H1 (cell line): Measurements from ENCODE around the gene TEX48. TPM values are rescaled to one million over a fixed set of nuclear protein-coding genes. Genes with fewer than 3 reads are reported as not detected.

Experiments used
- CTCF ChIA-PET: fragments of 300-600 bp; sonication (Branson Sonifier 250); formaldehyde crosslinking; loops from one replicate; lab custom pipeline; 2021; ENCODE audit not compliant: partially characterized antibody; lab: Charles Lee
- POLR2A ChIA-PET: fragments of 300-600 bp; sonication (Branson Sonifier 250); formaldehyde crosslinking; loops from one replicate; lab custom pipeline; 2021; ENCODE audit warnings: inconsistent platforms; ENCODE audit not compliant: partially characterized antibody; lab: Charles Lee
- DNase-seq, 2 experiments: peaks; one replicate each; pipeline versions ENCODE4 v3.0.0 to v3.0.0-alpha.2; 2010 to 2022; ENCODE audit warnings: low spot score in 2 of 2, low read depth in 1 of 2, mixed read lengths in 1 of 2
- FAIRE-seq: peaks from 2 replicates; lab custom pipeline; 2011; peaks lifted over from hg19 to GRCh38; lab: Jason Lieb, UNC
- H2AFZ ChIP-seq: 2 replicates; pipeline ENCODE4 v1.8.1; 2012; ENCODE audit warnings: low read length, inconsistent platforms
- H2AK5ac ChIP-seq: 2 replicates; pipeline ENCODE4 v1.6.1; 2013; ENCODE audit warnings: low read depth, low read length
- H2BK120ac ChIP-seq: replicated peaks from 2 replicates; pipeline ENCODE3; 2013; ENCODE audit warnings: low read depth, low read length, inconsistent platforms
- H2BK12ac ChIP-seq: 2 replicates; pipeline ENCODE4 v1.6.1; 2013; ENCODE audit warnings: low read depth, low read length
- H2BK15ac ChIP-seq: 2 replicates; pipeline ENCODE4 v1.6.1; 2013; ENCODE audit warnings: low read length
- H2BK20ac ChIP-seq: 2 replicates; pipeline ENCODE4 v1.6.1; 2013; ENCODE audit warnings: low read length
- H2BK5ac ChIP-seq: 2 replicates; pipeline ENCODE4 v1.6.1; 2013; ENCODE audit warnings: low read depth, low read length
- H3K14ac ChIP-seq: 2 replicates; pipeline ENCODE4 v1.6.1; 2013; ENCODE audit warnings: inconsistent platforms; ENCODE audit not compliant: insufficient read length
- H3K18ac ChIP-seq: 2 replicates; pipeline ENCODE4 v1.6.1; 2013; ENCODE audit warnings: low read length; ENCODE audit errors: extremely low read depth
- H3K23ac ChIP-seq: 2 replicates; pipeline ENCODE4 v1.6.1; 2013; ENCODE audit warnings: inconsistent platforms; ENCODE audit not compliant: insufficient read length
- H3K23me2 ChIP-seq: 2 replicates; pipeline ENCODE4 v1.6.1; 2013; ENCODE audit warnings: low read depth, low read length
- H3K27ac ChIP-seq: 2 replicates; pipeline ENCODE4 v1.6.1; 2011; ENCODE audit warnings: low read depth, low read length, inconsistent platforms
- H3K27me3 ChIP-seq, 4 experiments: replicated peaks in 1 of 4; 1 replicate in 1 of 4; 2 replicates in 3 of 4; pipeline versions ENCODE4 v1.6.1 to v1.8.1; 2011 to 2013; ENCODE audit warnings: low read length in 3 of 4, mild to moderate bottlenecking in 3 of 4, inconsistent platforms in 2 of 4, mixed read lengths in 2 of 4, moderate library complexity in 1 of 4; ENCODE audit not compliant: control insufficient read depth in 3 of 4, insufficient read depth in 3 of 4; ENCODE audit errors: extremely low read depth in 1 of 4
- H3K36me3 ChIP-seq, 4 experiments: 2 replicates each; pipeline versions ENCODE4 v1.6.1 to v1.8.1; 2011 to 2013; ENCODE audit warnings: mild to moderate bottlenecking in 4 of 4, low read length in 3 of 4, moderate library complexity in 2 of 4, control low read depth in 1 of 4, inconsistent platforms in 1 of 4; ENCODE audit not compliant: insufficient read depth in 4 of 4, control insufficient read depth in 2 of 4
- H3K4ac ChIP-seq: replicated peaks from 2 replicates; pipeline ENCODE3; 2013; ENCODE audit warnings: low read length, low read depth, mixed read lengths, inconsistent platforms; ENCODE audit not compliant: insufficient read length
- H3K4me1 ChIP-seq, 4 experiments: replicated peaks in 1 of 4; 1 replicate in 1 of 4; 2 replicates in 3 of 4; pipeline versions ENCODE4 v1.6.1 to v1.8.1; 2011 to 2013; ENCODE audit warnings: low read length in 3 of 4, inconsistent platforms in 2 of 4, mixed read lengths in 1 of 4; ENCODE audit not compliant: insufficient read depth in 4 of 4, control insufficient read depth in 3 of 4
- H3K4me2 ChIP-seq, 2 experiments: 2 replicates each; pipeline versions ENCODE4 v1.6.1 to v1.8.1; 2011 to 2013; ENCODE audit warnings: low read depth in 2 of 2, low read length in 2 of 2, control low read depth in 1 of 2, inconsistent platforms in 1 of 2, mild to moderate bottlenecking in 1 of 2; ENCODE audit not compliant: insufficient read depth in 1 of 2
- H3K4me3 ChIP-seq, 4 experiments: fragments of 200-600, 300-600 bp in 1 of 4; sonication (generic), shearing (Covaris generic), sonication (Bioruptor Twin) in 1 of 4; 2 replicates each; pipeline versions ENCODE4 v1.5.1 to v1.8.1; 2011 to 2016; ENCODE audit warnings: low read length in 4 of 4, low read depth in 3 of 4, control low read depth in 2 of 4, inconsistent platforms in 2 of 4, mild to moderate bottlenecking in 2 of 4, mixed read lengths in 1 of 4, moderate library complexity in 1 of 4; ENCODE audit not compliant: insufficient read depth in 2 of 4; ENCODE audit errors: extremely low read depth in 1 of 4
- H3K56ac ChIP-seq: replicated peaks from 2 replicates; pipeline ENCODE3; 2013; ENCODE audit warnings: low read depth, mild to moderate bottlenecking, mixed read lengths, low read length, inconsistent platforms; ENCODE audit not compliant: insufficient read length
- H3K79me1 ChIP-seq: 2 replicates; pipeline ENCODE4 v1.6.1; 2013; ENCODE audit warnings: low read depth, low read length, control low read depth
- H3K79me2 ChIP-seq, 2 experiments: 2 replicates each; pipeline versions ENCODE4 v1.6.1 to v1.8.1; 2012 to 2013; ENCODE audit warnings: low read length in 2 of 2, mild to moderate bottlenecking in 2 of 2, inconsistent platforms in 1 of 2; ENCODE audit not compliant: insufficient read depth in 2 of 2, control insufficient read depth in 1 of 2
- H3K9ac ChIP-seq, 4 experiments: replicated peaks in 1 of 4; 1 replicate in 1 of 4; 2 replicates in 3 of 4; pipeline versions ENCODE4 v1.6.1 to v1.8.1; 2011 to 2013; ENCODE audit warnings: low read depth in 3 of 4, low read length in 3 of 4, control low read depth in 2 of 4, mild to moderate bottlenecking in 2 of 4, moderate library complexity in 2 of 4, inconsistent platforms in 1 of 4; ENCODE audit errors: extremely low read depth in 1 of 4
- H3K9me3 ChIP-seq, 2 experiments: 2 replicates each; pipeline versions ENCODE4 v1.6.1 to v1.8.1; 2012 to 2013; ENCODE audit warnings: mild to moderate bottlenecking in 2 of 2, moderate library complexity in 2 of 2, control low read depth in 1 of 2, inconsistent platforms in 1 of 2, low read depth in 1 of 2, low read length in 1 of 2, mixed read lengths in 1 of 2; ENCODE audit not compliant: insufficient read depth in 2 of 2
- H4K20me1 ChIP-seq, 2 experiments: replicated peaks in 1 of 2; 2 replicates each; pipeline versions ENCODE3 to v1.8.1; 2011 to 2013; ENCODE audit warnings: inconsistent platforms in 2 of 2, low read length in 2 of 2, mild to moderate bottlenecking in 1 of 2; ENCODE audit not compliant: insufficient read depth in 2 of 2, control insufficient read depth in 1 of 2
- H4K5ac ChIP-seq: 2 replicates; pipeline ENCODE4 v1.6.1; 2013; ENCODE audit warnings: low read length, low read depth, mixed read lengths, inconsistent platforms; ENCODE audit not compliant: insufficient read length
- H4K8ac ChIP-seq: 2 replicates; pipeline ENCODE4 v1.8.0; 2013; ENCODE audit warnings: mild to moderate bottlenecking, moderate library complexity, low read length, inconsistent platforms; ENCODE audit not compliant: insufficient read depth; ENCODE audit errors: extremely low read depth
- H4K91ac ChIP-seq: replicated peaks from 2 replicates; pipeline ENCODE3; 2013; ENCODE audit warnings: low read length, mixed read lengths, inconsistent platforms; ENCODE audit not compliant: insufficient read length
- BACH1 ChIP-seq: IDR thresholded peaks from 2 replicates; pipeline ENCODE4 v1.6.1; 2012; ENCODE audit warnings: low read length, improper control_type of control experiment
- CBX8 ChIP-seq: fragments of 300-800, 300-1000 bp; sonication (generic); IDR thresholded peaks from 2 replicates; pipeline ENCODE4 v1.7.1; 2016; ENCODE audit warnings: low read depth, low read length, borderline replicate concordance
- CHD1 ChIP-seq: IDR thresholded peaks from 2 replicates; pipeline ENCODE4 v1.6.1; 2012; ENCODE audit warnings: low read depth, low read length, improper control_type of control experiment
- CTBP2 ChIP-seq: IDR thresholded peaks from 2 replicates; pipeline ENCODE4 v1.7.0; 2011; ENCODE audit warnings: borderline replicate concordance, mild to moderate bottlenecking, moderate library complexity, mixed read lengths, low read length; ENCODE audit not compliant: insufficient read depth, insufficient read length
- EP300 ChIP-seq, 2 experiments: IDR thresholded peaks; 1 replicate in 1 of 2; 2 replicates in 1 of 2; pipeline ENCODE4 v1.6.1; 2011 to 2012; ENCODE audit warnings: low read depth in 2 of 2, low read length in 2 of 2, mild to moderate bottlenecking in 2 of 2, borderline replicate concordance in 1 of 2, inconsistent platforms in 1 of 2, moderate library complexity in 1 of 2
- JUND ChIP-seq: IDR thresholded peaks from 2 replicates; pipeline ENCODE4 v1.6.1; 2011; ENCODE audit warnings: mild to moderate bottlenecking, improper control_type of control experiment, low read length
- KDM1A ChIP-seq: fragments of 200-600, 300-600 bp; sonication (generic); IDR thresholded peaks from 2 replicates; pipeline ENCODE4 v1.7.1; 2016; ENCODE audit warnings: mild to moderate bottlenecking, low read length, borderline replicate concordance
- POLR2A ChIP-seq, 2 experiments: IDR thresholded peaks; 1 replicate in 1 of 2; 2 replicates in 1 of 2; pipeline ENCODE4 v1.6.1; 2011; ENCODE audit warnings: low read depth in 2 of 2, low read length in 2 of 2, mild to moderate bottlenecking in 2 of 2; ENCODE audit errors: control extremely low read depth in 1 of 2
- POLR2AphosphoS5 ChIP-seq: IDR thresholded peaks from 2 replicates; pipeline ENCODE4 v1.6.1; 2011; ENCODE audit warnings: low read depth, low read length
- RAD21 ChIP-seq, 2 experiments: IDR thresholded peaks in 1 of 2; conservative IDR thresholded peaks in 1 of 2; 2 replicates each; pipeline ENCODE4 v1.6.1; 2011; ENCODE audit warnings: low read depth in 2 of 2, low read length in 2 of 2, improper control_type of control experiment in 1 of 2, inconsistent platforms in 1 of 2, mild to moderate bottlenecking in 1 of 2, moderate library complexity in 1 of 2
- RBBP5 ChIP-seq: IDR thresholded peaks from 2 replicates; pipeline ENCODE4 v1.7.1; 2012; ENCODE audit warnings: low read depth, mild to moderate bottlenecking, inconsistent platforms, low read length, moderate library complexity, borderline replicate concordance
- SIN3A ChIP-seq, 2 experiments: IDR thresholded peaks in 1 of 2; conservative IDR thresholded peaks in 1 of 2; 2 replicates each; pipeline ENCODE4 v1.6.1; 2011 to 2012; ENCODE audit warnings: low read length in 2 of 2, improper control_type of control experiment in 1 of 2, low read depth in 1 of 2, mild to moderate bottlenecking in 1 of 2
- TCF12 ChIP-seq: IDR thresholded peaks from 2 replicates; pipeline ENCODE4 v1.6.1; 2011; ENCODE audit warnings: low read depth, mild to moderate bottlenecking, low read length
- ZNF274 ChIP-seq: IDR thresholded peaks from 2 replicates; pipeline ENCODE4 v1.7.0; 2012; ENCODE audit warnings: low read length, borderline replicate concordance; ENCODE audit errors: extremely low read depth
- WGBS, 2 experiments: shearing (Covaris generic) in 1 of 2; methylation state at CpG; one replicate each; pipeline versions ENCODE4 v1.1.6 to v1.1.7; 2013 to 2015; ENCODE audit warnings: low lambda C conversion rate in 2 of 2, mixed read lengths in 2 of 2, inconsistent platforms in 1 of 2, low coverage in 1 of 2, missing lambda C conversion rate in 1 of 2; ENCODE audit not compliant: insufficient replicate concordance in 2 of 2, insufficient coverage in 1 of 2, insufficient read length in 1 of 2; ENCODE audit errors: extremely low coverage in 1 of 2, missing lambda C conversion rate in 1 of 2; 5-methylcytosine and 5-hydroxymethylcytosine counted together
- polyA plus RNA-seq, 7 experiments: library from polyadenylated mRNA; depleted of rRNA in 3 of 7; stranded (reverse) in 5 of 7; unstranded in 2 of 7; fragments of >200 nt in 5 of 7; fragments of 200-250 nt in 2 of 7; gene quantifications; 1 replicate in 5 of 7; 2 replicates in 1 of 7; 4 replicates in 1 of 7; pipeline versions ENCODE4 v1.2.1 to v1.2.3, GENCODE V29; 2011 to 2013; ENCODE audit warnings: missing spikeins in 2 of 7, mixed read lengths in 2 of 7
- total RNA-seq: library from RNA; stranded (reverse); fragmentation: NEBNext Ultra II Directional; extraction: Animal tissue kit (Norgen Biotek cat#: 25700); gene quantifications from 2 replicates; pipeline ENCODE4 v1.2.1, GENCODE V29; 2021

TEX48 gene
- total and polyA plus RNA-seq, 2 of the 8 experiments (the other 6 are each of a cell fraction or from before 2014, with no cell fraction given): not detected

GRCh38 chr9:114684036-114684435, 2.0 kb upstream of the TEX48 start:
- no peak overlapping the region for H2AK5ac ChIP-seq
- DNase-seq: no peak
- H3K9ac ChIP-seq: no peak overlapping the region
- no peak for FAIRE-seq
- H2BK15ac ChIP-seq: no peak overlapping the region
- H3K23me2 ChIP-seq: no peaks in the 10 kb centered on the region
- H3K79me1 ChIP-seq: no peaks in the 10 kb centered on the region
- no peaks in the 10 kb centered on the region for H3K9me3 ChIP-seq
- no peaks in the 10 kb centered on the region for H4K20me1 ChIP-seq
- H3K14ac ChIP-seq: no peak overlapping the region
- H4K8ac ChIP-seq: no peak overlapping the region
- H4K91ac ChIP-seq: no peak overlapping the region
- no peak overlapping the region for H3K4me3 ChIP-seq
- no peak overlapping the region for H3K27ac ChIP-seq
- no peaks in the 10 kb centered on the region; a peak in 2 of 7 replicates for H3K27me3 ChIP-seq
- no peak overlapping the region for H3K18ac ChIP-seq
- WGBS, 2 experiments: 87% methylated on average over 6 of the region's 6 CpGs; no CpG with 5 or more reads in 1 of the 2 experiments
- no peak overlapping the region for H3K23ac ChIP-seq
- no peak overlapping the region for H2BK5ac ChIP-seq
- H3K4me2 ChIP-seq: no peak overlapping the region
- H3K79me2 ChIP-seq: no peaks in the 10 kb centered on the region
- no peaks in the 10 kb centered on the region for H3K4me1 ChIP-seq
- POLR2A ChIA-PET: no interaction called here
- H4K5ac ChIP-seq: no peak overlapping the region
- no peak overlapping the region for H2AFZ ChIP-seq
- H3K36me3 ChIP-seq: no peaks in the 10 kb centered on the region
- no peak overlapping the region for H2BK120ac ChIP-seq
- CTCF ChIA-PET: interaction anchor here (0.6 to 10.6 kb wide), 11 partner anchors 22 to 330 kb away, joined by 3 to 171 read pairs (median 21); partner anchors contain the start of gene TEX53
- H3K4ac ChIP-seq: no peak overlapping the region
- no peak overlapping the region for H2BK20ac ChIP-seq
- H3K56ac ChIP-seq: no peak overlapping the region
- no peak overlapping the region for H2BK12ac ChIP-seq
- TF ChIP-seq EP300 (IDR thresholded peaks at IDR 0.05; ENCODE audit: borderline replicate concordance in 1 of 2, low read depth in 2 of 2, low read length in 2 of 2) (no peak), SIN3A (conservative IDR thresholded peaks at IDR 0.05 in 1 of 2, IDR thresholded peaks at IDR 0.05 in 1 of 2; ENCODE audit: low read depth in 1 of 2, low read length in 2 of 2) (no peak), POLR2A (IDR thresholded peaks at IDR 0.05; ENCODE audit: control extremely low read depth in 1 of 2, low read depth in 2 of 2, low read length in 2 of 2) (no peak), RBBP5 (no peak), TCF12 (no peak), CHD1 (no peak), KDM1A (no peak), ZNF274 (no peak), RAD21 (IDR thresholded peaks at IDR 0.05 in 1 of 2, conservative IDR thresholded peaks at IDR 0.05 in 1 of 2; ENCODE audit: low read depth in 2 of 2, low read length in 2 of 2) (no peak), CBX8 (no peak), JUND (no peak), POLR2AphosphoS5 (no peak), CTBP2 (no peak), BACH1 (no peak)
